Fibroblast of skin of scalp (primary cell): ENCODE measurements around the gene NBEA.
"Not testable (repeated sequence)": the region's sequence is repeated elsewhere in the genome, so short reads cannot be mapped to it uniquely, and the experiment has no call there.

Experiments used
- DNase-seq: peaks from one replicate; pipeline ENCODE4 v3.0.0-alpha.2; 2013

The NBEA gene

DNA sequence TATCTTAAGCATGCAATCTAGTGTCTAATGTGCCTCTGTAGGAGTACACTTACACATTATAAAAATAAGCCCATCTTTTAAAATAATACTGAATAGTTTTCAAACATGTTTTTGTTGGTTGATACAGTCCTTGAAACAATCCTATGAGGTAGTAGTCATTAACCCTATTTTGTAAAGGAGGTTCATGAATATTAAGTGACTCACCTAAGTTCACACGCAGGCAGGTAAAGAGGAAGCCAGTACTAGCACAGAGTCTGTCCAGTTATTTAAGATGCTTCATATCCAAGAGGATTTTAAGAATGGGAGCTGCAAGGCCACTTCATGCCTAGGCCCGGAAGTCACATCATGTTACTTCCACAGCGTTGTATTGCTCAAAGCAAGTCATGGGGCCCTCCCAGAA lies 655.4 kb downstream of the NBEA start:
- no peak for DNase-seq

DNA sequence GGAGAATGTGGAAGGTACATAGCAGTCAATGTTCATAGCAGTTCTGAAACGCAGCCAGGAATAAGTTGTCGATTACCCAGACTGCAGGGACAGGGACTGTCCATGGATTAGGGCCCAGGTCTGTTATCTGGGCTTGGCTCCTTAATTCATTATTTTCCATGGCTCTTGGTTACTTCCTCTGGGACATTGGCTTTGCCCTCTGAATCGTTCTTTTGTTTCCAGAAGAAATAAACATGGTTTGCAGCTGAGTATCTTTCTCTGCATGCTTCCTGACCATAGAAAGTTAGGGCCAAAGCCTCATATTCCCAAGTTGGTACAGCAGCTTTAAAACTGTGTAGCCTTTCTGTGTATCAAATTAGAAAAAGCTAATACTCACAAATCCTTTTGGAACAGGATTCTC lies 656.2 kb downstream of the NBEA start:
- DNase-seq, result no peak

DNA sequence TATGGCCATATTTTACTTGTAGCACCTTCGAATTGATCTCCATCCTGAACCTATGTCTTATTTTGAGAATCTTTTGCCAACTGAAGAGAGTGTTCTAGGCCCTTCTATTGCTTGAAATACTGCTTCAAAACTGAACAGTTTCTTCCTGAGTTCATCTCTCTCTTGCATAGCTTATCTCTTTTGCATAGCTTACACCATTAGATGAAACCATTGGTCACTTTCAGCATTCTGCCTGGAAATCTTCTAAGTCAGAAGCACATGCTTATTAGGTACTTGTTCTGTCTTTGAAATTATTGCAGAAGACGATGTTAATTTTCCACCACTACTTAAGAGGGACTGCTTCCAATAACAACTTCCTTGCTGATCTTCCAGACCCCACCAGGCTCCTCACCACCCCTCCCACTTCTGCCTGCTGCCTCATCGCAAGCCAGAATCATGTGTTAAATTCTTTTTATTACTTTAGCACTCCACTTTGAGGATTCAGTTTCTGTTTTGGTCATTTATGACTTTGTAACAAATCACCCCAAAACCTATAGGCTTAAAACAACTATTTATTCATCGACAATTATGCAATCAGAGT lies 656.8 kb downstream of the NBEA start:
- no peak for DNase-seq

DNA sequence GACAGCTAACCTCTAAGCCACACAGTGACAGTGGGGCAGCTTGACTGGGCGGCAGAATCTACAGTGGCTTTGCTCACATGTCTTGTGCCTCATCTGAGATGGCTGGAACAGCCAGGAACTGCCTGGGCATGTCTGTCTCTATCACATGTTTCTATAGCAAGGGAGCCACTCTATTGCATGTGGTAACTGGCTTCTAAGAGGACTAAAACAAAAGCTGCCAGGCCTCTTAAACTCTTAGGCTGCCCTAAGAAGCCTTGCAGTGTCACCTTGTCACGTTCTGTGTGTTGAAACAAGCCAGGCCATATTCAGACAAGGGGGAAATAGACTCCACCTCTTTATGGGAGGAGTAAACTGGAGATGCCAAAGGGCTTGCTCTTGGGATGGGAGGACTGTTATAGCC lies 657.3 kb downstream of the NBEA start:
- peak; percentile 15 for DNase-seq

DNA sequence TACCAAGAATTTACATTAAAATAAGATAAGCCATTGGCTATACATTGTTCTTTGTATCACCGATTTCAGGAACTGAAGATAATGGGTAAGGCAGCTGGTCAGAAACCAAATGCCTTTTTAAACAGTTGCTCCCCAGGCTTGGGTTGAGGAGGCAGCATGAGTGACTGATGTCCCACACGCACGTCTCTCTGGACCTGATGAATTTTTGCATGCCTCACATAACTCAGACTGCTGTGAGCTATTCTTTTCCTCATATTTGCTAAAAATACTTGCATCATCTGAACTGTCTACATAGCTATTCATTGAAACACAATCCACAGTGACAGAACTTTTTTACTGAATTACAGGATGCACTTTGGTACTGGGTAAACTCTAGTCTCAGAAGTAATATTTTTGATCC lies 658.1 kb downstream of the NBEA start:
- DNase-seq, result peak; percentile 86

DNA sequence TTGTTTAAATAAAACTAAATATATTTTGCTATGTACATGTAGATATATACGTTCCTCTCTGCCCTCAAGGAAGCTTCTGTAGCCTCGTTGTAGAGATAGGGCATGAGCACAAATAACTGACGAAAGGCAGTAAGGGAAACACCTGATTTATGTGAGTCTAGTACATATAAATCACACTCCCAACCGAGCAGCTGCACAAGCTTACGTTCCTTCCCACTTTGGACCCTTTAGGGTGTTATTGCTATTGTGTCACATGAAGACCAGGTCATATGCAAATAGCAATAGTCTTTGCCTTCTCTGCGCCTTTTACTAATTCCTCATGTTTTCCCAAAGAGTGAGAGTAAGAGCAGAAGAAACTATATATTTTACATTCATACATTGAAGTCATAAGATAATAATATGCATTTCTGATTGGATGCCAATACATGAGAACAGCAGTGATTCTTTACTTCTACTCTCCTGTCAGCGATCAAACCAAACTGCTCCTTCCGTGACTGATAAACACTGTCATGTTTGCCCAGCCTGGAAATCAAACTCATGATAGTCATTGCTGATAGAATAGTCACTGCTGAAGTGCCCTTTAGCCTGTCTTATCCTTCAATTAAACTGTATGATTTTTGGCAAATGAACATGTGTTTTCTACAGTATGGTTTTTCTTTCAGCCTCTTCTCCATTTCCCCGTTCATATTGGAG lies 661.7 kb downstream of the NBEA start:
- DNase-seq, result no peak

DNA sequence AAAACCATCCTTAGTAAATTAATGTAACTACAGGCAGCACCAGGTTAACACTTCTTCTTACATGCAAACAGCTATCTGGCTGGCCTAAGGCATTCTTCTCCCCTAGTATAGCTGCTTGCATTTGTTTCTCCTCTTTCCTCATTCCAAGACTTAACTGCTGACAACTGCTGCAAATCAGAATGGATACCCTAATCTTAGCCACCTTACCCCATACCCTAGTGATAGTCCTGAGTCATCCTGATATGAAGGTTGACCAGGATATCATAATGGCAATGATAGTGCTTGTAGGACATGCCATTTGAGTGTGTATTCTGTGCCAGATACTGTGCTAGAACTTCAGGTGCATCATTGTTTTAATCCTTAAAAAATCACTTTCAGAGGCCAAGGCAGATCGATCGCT lies 672.6 kb downstream of the NBEA start:
- DNase-seq, result no peak

DNA sequence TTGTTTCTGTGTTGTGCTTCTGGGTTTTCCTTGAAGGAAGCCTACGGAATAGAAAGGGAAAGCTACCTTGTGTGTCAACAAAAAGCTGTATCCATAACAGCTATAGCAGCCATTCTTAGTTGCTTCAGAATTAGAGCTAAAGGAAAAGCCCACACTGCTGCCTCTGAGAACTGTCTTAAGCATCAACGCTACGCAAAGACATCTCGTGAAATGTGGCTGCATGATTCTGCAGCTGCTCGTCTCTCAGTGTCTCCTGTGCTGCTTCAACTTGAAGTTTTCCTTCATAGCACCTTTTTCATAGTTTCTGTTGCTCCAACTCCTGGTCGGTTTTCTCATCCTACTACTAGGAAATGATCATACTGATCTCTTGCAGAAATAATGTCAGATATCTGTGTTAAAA lies 675.4 kb downstream of the NBEA start:
- no peak for DNase-seq

DNA sequence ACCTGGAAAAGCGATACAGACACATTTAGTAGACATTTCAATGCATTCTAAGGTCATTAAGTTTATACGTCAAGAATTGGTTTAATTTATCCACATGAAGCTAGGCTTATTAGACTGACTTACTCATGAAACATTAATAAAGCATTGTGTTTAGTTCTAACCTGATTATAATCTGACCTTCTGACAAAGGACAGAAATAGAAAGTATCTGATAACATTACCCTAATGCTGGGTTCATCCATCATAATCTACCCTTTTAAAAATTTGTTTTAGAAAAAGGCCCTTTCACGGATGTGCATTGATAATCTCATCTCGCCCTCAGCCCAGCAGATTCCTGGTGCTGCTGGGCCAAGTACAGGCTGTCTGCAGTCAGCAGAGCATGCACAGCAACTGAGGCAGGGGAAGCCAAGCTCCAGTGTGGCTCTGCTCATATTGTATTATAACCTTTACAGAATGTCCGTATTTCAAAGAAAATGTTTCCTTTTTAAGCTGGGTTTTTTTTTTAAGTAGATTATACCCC lies 676.6 kb downstream of the NBEA start:
- no peak for DNase-seq

DNA sequence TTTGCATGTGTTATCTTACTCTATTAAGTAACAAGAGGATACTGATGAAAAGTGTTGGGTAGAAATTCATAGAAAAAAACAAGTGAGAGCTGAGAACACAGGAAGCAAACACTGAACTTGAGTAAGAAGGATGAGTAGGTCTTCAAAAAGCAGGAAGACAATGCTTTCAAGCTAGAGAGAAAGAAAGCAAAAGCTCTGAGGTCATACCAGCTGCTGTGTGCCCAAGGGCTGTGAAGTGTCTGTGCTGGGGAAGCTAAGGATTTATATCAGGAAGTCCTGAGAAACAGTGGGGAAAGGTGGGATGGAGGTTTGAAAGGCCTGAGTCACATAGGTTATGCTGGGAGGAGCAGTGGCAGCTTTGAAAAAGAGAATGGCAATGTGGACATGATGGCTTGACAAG lies 679.9 kb downstream of the NBEA start:
- DNase-seq, result peak; percentile 9

DNA sequence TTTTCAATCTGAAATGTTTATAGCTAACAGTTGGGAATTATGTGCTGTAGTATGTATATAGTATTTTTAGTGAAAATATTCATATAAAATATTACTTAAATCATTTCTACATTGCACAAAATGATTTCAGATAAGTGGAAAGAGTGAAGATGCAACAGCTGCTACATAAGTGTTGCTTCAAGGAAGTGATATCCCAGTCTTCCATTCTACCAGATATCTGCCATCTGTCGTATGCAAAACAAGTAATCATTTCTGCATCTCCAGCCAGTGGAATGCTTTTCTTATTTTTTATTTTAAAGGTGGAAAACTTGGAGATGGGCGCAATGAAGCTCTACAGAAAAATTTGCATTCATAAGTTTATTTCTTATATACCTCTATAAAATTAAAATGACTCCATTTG lies 687.0 kb downstream of the NBEA start:
- DNase-seq, result no peak

DNA sequence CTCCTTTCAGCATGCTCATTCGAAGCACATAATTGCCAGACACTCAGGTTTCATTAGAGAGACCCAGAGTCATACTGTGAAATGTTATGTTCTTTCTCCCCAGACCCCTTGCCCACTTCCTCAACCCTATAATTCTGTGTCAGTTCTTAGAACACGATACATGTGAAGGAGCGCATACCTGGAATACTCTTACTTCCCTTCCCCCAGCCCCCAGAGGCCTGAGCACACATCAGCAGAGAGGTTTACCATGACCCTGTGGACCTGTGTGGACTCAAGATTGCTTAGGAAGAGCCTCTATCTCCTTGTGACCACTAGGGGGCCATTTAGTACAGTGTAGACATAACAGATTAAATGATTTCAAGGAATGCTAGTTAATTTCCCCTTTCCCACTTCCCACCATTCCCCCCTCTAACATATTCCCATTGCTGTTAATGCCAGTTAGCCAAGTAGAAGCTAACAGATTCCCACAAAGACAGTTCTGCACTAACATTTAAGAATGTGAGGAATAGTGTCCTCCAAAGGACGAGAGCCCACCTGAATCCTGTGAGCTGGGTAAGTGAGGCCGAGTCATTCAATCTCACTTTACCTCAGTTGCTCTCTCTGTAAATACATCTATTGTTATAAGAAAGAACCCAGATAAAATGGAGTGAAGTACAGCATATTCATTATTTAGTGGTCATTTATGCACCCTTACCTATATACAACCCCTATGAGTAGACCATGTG lies 688.6 kb downstream of the NBEA start:
- peak; percentile 78 for DNase-seq

DNA sequence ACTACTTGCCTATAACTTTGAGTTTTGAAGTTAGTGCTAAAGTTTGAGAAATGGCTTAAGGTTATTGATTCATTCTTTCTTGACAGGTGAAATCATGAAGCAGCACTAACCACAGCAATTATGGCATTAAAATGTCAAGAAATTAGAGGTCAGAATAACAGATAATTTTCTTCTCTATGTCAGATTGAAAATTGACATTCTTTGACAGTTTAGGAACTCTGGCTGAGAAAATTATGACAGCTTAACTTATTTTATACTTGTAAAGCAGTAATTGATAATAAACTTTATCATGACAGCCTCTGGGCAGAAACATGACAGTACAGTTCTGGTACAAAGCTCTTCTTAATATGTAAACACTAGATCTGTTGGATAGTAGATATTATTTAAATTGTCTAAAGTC lies 689.6 kb downstream of the NBEA start:
- DNase-seq, result no peak

DNA sequence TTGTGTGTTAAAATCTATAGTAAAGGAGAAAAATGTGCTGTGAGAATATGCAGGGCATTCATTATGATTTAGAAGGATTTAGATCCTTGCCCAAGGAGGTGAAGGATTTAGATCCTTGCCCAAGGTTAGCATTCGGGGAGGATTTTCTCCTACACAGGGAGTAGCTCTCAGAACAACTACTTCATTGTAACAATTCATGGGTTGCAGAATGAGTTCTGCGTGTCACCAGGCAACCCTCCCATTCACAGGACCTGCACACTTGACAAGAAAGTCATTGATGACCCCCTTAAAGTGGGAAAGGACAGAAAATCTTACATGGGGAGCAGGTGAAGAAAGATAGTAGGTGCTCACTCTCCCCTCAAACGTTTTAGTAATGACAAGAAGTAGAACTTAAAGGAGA lies 701.6 kb downstream of the NBEA start:
- no peak for DNase-seq

DNA sequence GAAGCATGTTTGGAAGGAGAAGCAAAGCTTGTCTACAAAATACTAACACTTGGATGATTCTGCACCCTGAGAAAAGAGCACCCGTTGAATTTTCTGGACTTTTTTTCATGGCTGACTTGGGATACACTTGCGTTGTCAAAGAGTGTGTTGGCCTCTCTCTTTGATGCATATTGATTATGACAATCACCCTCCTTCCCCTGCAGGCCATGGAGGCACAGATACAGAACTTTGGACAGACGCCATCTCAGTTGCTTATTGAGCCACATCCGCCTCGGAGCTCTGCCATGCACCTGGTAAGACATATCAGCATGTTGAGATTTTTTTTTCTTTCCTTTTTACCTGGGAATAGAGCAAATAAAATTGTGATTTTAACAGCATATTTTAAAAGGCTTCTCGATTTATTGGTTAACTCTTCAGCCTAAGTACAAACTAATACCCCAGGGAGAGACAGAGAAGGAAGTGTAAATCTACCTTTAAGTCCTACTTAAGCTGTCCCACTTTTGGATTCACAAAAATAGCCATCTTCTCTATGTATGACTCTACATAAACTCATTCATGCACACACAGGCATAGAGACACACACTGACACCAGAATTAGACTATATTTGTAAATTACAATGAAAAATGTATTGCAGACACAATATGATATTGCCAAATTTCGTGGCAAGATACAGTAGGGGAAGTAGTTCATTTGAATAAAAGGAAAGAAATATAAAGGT lies 704.1 kb downstream of the NBEA start:
- DNase-seq, result no peak

DNA sequence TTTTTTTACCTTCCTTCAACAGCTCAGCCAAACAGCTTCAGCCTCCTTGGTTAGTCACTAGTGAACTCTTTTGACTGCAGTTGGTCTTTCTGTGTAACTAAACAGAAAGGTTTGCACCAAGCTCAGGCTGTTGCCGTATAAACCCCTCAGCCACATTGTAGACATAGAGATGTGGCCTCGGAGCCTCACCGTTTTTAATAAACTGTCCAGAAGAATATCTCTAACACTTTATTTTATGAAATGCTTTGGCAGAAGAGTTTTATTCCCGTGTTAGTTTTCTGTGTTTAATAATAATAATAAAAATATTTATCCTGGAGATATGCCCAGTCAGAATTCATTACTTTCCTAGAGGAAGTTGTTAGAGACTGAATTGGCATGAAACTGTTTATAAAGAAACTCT lies 706.1 kb downstream of the NBEA start:
- DNase-seq, result peak; percentile 15

DNA sequence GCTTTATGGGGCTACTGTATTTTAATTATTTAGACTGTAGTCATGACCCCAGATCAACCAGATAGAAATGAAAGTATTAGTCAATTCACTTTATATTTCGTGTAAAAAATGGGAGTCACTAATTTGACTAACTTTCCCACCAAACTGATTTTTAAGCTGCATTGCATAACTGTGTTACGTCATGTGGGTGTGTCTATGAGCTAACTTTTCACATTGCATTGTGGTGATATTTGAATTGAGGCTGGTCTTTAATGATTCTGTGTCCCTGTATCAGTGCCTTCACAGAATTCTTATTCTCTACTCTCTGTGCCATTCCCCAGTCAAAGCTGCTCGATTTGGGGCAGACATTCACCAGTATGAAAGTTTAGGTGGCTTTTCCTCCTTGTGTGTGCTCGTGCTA lies 707.1 kb downstream of the NBEA start:
- DNase-seq, result peak; percentile 13

DNA sequence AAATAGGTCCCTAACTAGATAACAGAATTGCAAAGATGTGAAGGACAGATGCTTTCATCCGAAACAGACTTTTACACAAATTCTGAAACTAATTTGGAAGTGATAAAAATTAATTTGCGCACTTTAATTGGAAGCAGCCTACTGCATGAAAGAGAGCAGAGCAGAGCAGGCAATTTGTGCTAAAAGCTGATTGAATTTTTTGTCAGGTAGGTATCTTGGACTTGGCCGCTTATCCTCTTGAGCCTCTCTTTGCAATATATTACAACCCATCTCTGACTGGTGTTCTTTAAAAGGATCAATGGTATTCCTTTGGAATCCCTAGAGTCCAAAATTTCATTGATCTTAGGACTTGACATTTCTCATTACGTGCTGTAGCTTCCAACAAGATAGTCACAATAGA lies 717.7 kb downstream of the NBEA start:
- no peak for DNase-seq

DNA sequence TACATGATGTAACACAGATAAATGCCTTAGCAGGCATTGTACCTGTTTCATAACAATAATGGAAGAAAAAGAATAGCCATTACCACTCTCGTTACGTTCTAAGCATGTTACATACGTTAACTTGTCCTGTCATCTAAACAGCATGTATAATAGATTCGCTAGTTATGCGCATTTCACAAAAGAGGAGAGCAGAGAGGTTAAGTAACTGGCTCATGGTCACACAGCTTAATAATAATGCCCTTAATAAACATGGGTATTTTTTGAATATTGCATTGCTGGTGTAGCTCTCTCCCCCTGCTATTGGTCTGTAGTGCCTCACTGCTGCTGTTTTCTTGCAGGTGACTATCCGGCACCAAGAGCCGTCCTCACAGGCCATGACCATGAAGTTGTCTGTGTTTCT lies 722.7 kb downstream of the NBEA start:
- DNase-seq, result no peak

DNA sequence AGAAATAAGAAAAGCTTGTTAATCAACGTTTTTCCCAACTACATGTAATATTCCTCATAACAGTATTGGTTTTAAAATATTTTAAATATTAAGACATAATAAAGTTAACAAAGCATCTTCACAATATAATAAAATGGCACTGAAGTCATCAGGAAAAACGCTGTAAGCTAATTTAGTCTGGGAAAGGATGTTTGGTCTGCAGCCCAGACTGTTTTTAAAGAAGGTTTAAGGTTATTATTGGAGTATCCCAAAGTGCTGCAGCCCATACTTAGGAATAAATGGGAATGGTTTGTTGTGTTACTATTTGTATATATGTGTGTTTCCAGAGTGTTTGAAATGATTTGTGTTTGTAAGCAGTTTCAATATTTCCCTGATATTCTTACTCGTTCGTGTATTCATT lies 727.3 kb downstream of the NBEA start:
- no peak for DNase-seq

DNA sequence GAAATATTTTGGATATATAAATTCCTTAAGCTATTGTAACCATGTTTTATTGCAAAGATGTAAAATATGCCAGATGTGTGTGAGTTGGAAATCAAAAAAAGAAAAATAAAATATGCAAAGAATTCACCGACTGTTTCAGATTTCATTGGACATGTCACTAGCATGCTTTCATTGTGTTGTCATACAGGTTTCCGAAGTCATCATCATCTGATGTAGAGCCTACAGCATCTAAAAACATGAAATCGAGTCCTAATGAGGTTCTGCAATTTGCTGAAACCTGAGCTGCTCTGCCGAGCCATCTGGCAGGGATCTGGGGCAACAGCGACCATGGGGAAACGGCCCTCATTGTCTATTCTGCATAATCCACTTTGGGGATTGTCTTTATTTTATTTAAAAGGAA lies 730.5 kb downstream of the NBEA start:
- DNase-seq, result peak; percentile 80

DNA sequence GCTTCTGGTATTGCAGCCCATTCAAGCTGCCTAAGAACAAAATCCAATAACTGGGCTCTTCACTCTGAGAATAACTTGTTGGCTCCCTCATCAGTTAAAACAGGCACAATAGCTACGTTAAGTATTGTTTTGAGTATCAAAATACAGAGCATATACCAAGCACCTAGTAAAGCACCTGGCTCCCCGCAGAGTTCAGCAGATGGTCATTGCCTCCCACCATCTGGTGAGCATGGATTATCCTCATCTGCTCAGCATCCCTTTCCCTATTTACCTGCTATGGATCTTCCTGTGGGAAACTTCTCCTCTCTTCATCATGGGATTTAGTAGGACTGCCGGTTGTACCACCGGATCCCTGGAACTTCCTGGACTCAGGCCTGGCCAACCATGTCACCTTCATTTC lies 733.6 kb downstream of the NBEA start:
- no peak for DNase-seq

DNA sequence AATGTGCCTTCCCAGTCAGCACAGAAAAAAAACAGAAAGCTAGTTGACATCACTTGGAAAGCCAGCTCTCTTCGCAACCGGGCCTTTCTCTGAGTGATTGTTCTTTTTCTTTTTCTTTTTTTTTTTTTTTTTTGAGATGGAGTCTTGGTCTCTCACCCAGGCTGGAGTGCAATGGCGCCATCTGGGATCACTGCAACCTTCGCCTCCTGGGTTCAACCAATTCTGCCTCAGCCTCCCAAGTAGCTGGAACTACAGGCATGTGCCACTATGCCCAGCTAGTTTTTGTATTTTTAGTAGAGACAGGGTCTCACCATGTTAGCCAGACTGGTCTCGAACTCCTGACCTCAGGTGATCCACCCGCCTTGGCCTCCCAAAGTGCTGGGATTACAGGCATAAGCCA lies 735.8 kb downstream of the NBEA start:
- DNase-seq, result not testable (repeated sequence)
